Vagina (tissue), 2 donors: ENCODE results near the gene ZSCAN18. TPM values are rescaled to one million over a fixed set of nuclear protein-coding genes. Genes with fewer than 3 reads are reported as not detected.
"Not testable (repeated sequence)": the region's sequence is repeated elsewhere in the genome, so short reads cannot be mapped to it uniquely, and the experiment has no call there.

ENCODE experiments used
- DNase-seq, 2 donors: peaks; one replicate each; pipeline ENCODE4 v3.0.0-alpha.2; 2017; ENCODE audit errors: extremely low spot score in 2 of 2
- H3K27ac ChIP-seq: fragments of 200-600 bp; sonication (generic); one replicate; pipeline ENCODE4 v1.5.1; 2019
- H3K27me3 ChIP-seq: fragments of 200-600 bp; sonication (generic); one replicate; pipeline ENCODE4 v1.5.1; 2019
- H3K36me3 ChIP-seq, 2 donors: fragments of 200-600 bp; sonication (generic); one replicate each; pipeline ENCODE4 v1.5.1; 2017 to 2019
- H3K4me1 ChIP-seq: fragments of 200-600 bp; sonication (generic); one replicate; pipeline ENCODE4 v1.5.1; 2019
- H3K4me3 ChIP-seq, 2 donors: fragments of 200-600 bp; sonication (generic); 1 replicate in 1 of 2; 2 replicates in 1 of 2; pipeline ENCODE4 v1.5.1; 2016 to 2019
- H3K9me3 ChIP-seq: fragments of 200-600 bp; sonication (generic); one replicate; pipeline ENCODE4 v1.5.1; 2019
- POLR2A ChIP-seq, 2 donors: fragments of 450-650 bp; IDR thresholded peaks; one replicate each; pipeline ENCODE4 v1.6.1; 2017; ENCODE audit warnings: antibody characterized with exemption in 2 of 2, mild to moderate bottlenecking in 2 of 2, moderate library complexity in 2 of 2
- POLR2AphosphoS5 ChIP-seq, 2 donors: sonication (generic); formaldehyde crosslinking; IDR thresholded peaks; one replicate each; pipeline ENCODE4 v1.9.0; 2017; ENCODE audit warnings: antibody characterized with exemption in 2 of 2, mild to moderate bottlenecking in 2 of 2, low read depth in 1 of 2; ENCODE audit not compliant: insufficient read depth in 1 of 2
- intact Hi-C: fragments of 100-400 bp; cut with DNase I; formaldehyde crosslinking; loops from one replicate; pipeline ENCODE4 v1.15.1; 2023
- total RNA-seq: library from RNA; depleted of rRNA; stranded (reverse); fragments of >200 nt; gene quantifications from one replicate; pipeline ENCODE4 v1.2.3, GENCODE V29; 2016
- TF ChIP-seq, protein P1 (sequence below), 3 experiments: fragments of 450-650 bp in 2 of 3; fragments of 200-600 bp in 1 of 3; sonication (generic) in 1 of 3; IDR thresholded peaks; one replicate each; pipeline ENCODE4 v1.5.1; 2017 to 2019; ENCODE audit warnings: antibody characterized with exemption in 3 of 3, mild to moderate bottlenecking in 2 of 3, moderate library complexity in 2 of 3

Gene ZSCAN18
- total RNA-seq: 61.4 TPM

- intact Hi-C loops: no loop called here
Observed at GRCh38 chr19:58097781-58098681, at the start of gene ZSCAN18. Gene ZSCAN18, minus strand, starts transcription at chr19:58098231. Its CDS starts 7,964 bp downstream, at chr19:58090267.

DNA sequence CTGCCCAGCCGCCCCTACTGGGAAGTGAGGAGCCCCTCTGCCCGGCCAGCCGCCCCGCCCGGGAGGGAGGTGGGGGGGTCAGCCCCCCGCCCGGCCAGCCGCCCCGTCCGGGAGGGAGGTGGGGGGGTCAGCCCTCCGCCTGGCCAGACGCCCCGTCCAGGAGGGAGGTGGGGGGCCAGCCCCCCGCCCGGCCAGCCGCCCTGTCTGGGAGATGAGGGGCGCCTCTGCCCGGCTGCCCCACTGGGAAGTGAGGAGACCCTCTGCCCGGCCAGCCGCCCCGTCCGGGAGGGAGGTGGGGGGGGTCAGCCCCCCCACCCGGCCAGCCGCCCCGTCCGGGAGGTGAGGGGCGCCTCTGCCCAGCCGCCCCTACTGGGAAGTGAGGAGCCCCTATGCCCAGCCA lies 49.4 kb upstream of the ZSCAN18 start:
- H3K27me3 ChIP-seq, intact Hi-C loops, DNase-seq, H3K4me3 ChIP-seq, H3K27ac ChIP-seq: not testable (repeated sequence)
- Histone ChIP-seq H3K4me1 (peaks cover 17% of the 10 kb centered on the region), H3K9me3 (peaks cover 29% of the 10 kb centered on the region), H3K36me3 (peaks cover 0 to 22% of the 10 kb centered on the region in 2 donors)

More at GRCh38 chr19:58097781-58098681, at the start of gene ZSCAN18:
- peak in 1 of 2 donors; percentile 96 for DNase-seq
- H3K27ac ChIP-seq: peak within 1 kb of the TSS; percentile 89
- TF ChIP-seq POLR2A (IDR thresholded peaks at IDR 0.05) (peak in 1 of 2 donors; percentile 39), POLR2AphosphoS5 (IDR thresholded peaks at IDR 0.05; ENCODE audit: insufficient read depth in 1 of 2, low read depth in 1 of 2) (peak; percentile 92 to 94)
- TF ChIP-seq, protein P1, sequence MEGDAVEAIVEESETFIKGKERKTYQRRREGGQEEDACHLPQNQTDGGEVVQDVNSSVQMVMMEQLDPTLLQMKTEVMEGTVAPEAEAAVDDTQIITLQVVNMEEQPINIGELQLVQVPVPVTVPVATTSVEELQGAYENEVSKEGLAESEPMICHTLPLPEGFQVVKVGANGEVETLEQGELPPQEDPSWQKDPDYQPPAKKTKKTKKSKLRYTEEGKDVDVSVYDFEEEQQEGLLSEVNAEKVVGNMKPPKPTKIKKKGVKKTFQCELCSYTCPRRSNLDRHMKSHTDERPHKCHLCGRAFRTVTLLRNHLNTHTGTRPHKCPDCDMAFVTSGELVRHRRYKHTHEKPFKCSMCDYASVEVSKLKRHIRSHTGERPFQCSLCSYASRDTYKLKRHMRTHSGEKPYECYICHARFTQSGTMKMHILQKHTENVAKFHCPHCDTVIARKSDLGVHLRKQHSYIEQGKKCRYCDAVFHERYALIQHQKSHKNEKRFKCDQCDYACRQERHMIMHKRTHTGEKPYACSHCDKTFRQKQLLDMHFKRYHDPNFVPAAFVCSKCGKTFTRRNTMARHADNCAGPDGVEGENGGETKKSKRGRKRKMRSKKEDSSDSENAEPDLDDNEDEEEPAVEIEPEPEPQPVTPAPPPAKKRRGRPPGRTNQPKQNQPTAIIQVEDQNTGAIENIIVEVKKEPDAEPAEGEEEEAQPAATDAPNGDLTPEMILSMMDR (IDR thresholded peaks at IDR 0.05): no peak
- H3K9me3 ChIP-seq: no peaks in the 10 kb centered on the region
- H3K36me3 ChIP-seq: peaks cover 0 to 3% of the 10 kb centered on the region in 2 donors
- H3K4me3 ChIP-seq: peak within 1 kb of the TSS; percentile 72 to 82
- H3K4me1 ChIP-seq: peaks cover 22% of the 10 kb centered on the region
- H3K27me3 ChIP-seq: no peaks in the 10 kb centered on the region

GRCh38 chr19:58145849-58146248 lies 47.8 kb upstream of the ZSCAN18 start:
- no peak for DNase-seq
- peaks cover 11% of the 10 kb centered on the region for H3K4me1 ChIP-seq
- H3K36me3 ChIP-seq: peaks cover 0 to 38% of the 10 kb centered on the region in 2 donors
- no peak overlapping the region for H3K27ac ChIP-seq
- no peak overlapping the region for H3K4me3 ChIP-seq
- intact Hi-C loops: no loop called here
- TF ChIP-seq POLR2AphosphoS5 (IDR thresholded peaks at IDR 0.05; ENCODE audit: insufficient read depth in 1 of 2, low read depth in 1 of 2): no peak
- TF ChIP-seq, protein P1 (IDR thresholded peaks at IDR 0.05): no peak
- TF ChIP-seq POLR2A (IDR thresholded peaks at IDR 0.05): no peak
- no peaks in the 10 kb centered on the region for H3K27me3 ChIP-seq
- peaks cover 44% of the 10 kb centered on the region for H3K9me3 ChIP-seq

- DNase-seq: no peak
- Histone ChIP-seq H3K4me3 (no peak overlapping the region), H3K27me3 (no peaks in the 10 kb centered on the region), H3K4me1 (no peaks in the 10 kb centered on the region), H3K27ac (no peak overlapping the region), H3K9me3 (peaks cover 95% of the 10 kb centered on the region), H3K36me3 (peaks cover 7 to 100% of the 10 kb centered on the region in 2 donors)
- TF ChIP-seq, protein P1 (IDR thresholded peaks at IDR 0.05): no peak
- TF ChIP-seq POLR2A (IDR thresholded peaks at IDR 0.05): no peak
- TF ChIP-seq POLR2AphosphoS5 (IDR thresholded peaks at IDR 0.05; ENCODE audit: insufficient read depth in 1 of 2, low read depth in 1 of 2): no peak
- intact Hi-C loops: no loop called here
Observed at GRCh38 chr19:58134244-58134643, 36.2 kb upstream of the ZSCAN18 start.

- Histone ChIP-seq H3K27ac (no peak overlapping the region), H3K9me3 (peaks cover 98% of the 10 kb centered on the region), H3K36me3 (peaks cover 5 to 87% of the 10 kb centered on the region in 2 donors), H3K4me1 (no peaks in the 10 kb centered on the region), H3K4me3 (no peak overlapping the region), H3K27me3 (no peaks in the 10 kb centered on the region)
- intact Hi-C loops: no loop called here
- DNase-seq: no peak
- TF ChIP-seq, protein P1 (IDR thresholded peaks at IDR 0.05): no peak
- TF ChIP-seq POLR2AphosphoS5 (IDR thresholded peaks at IDR 0.05; ENCODE audit: insufficient read depth in 1 of 2, low read depth in 1 of 2): no peak
- no peak for TF ChIP-seq POLR2A (IDR thresholded peaks at IDR 0.05)
Observed at GRCh38 chr19:58129284-58129683, 31.3 kb upstream of the ZSCAN18 start.
